HG03103 (cell line): ENCODE measurements around the gene SERPINE2.
A peak's percentile ranks its signal among the peaks of the same experiment; 100 is the strongest.

Experiments used
- ATAC-seq: cut with Tn5 transposase; IDR thresholded peaks from one replicate; pipeline ENCODE4 v1.9.1; 2021; ENCODE audit warnings: low read depth; ENCODE audit not compliant: unreplicated experiment

SERPINE2 gene

GRCh38 chr2:224039080-224039769 is at the start of gene SERPINE2:
SERPINE2 (minus strand) TSS chr2:224039286; CDS start chr2:224001900, 37,386 bp downstream.
- peak; percentile 46 for ATAC-seq

GRCh38 chr2:224086226-224086914 is 47.3 kb upstream of the SERPINE2 start:
- ATAC-seq: no peak

- ATAC-seq: no peak
Observed at GRCh38 chr2:224085811-224086210, 46.7 kb upstream of the SERPINE2 start.

- no peak for ATAC-seq
Observed at GRCh38 chr2:224085246-224085645, 46.2 kb upstream of the SERPINE2 start.

GRCh38 chr2:224084266-224084892 is 45.3 kb upstream of the SERPINE2 start:
- no peak for ATAC-seq

GRCh38 chr2:224083638-224084037 is 44.6 kb upstream of the SERPINE2 start:
- no peak for ATAC-seq

- ATAC-seq: no peak
Observed at GRCh38 chr2:224078656-224079055, 39.6 kb upstream of the SERPINE2 start.

GRCh38 chr2:224077773-224078507 is 38.9 kb upstream of the SERPINE2 start:
- ATAC-seq: no peak

GRCh38 chr2:224075588-224075987 is 36.5 kb upstream of the SERPINE2 start:
- no peak for ATAC-seq

GRCh38 chr2:224073676-224074075 is 34.6 kb upstream of the SERPINE2 start:
- no peak for ATAC-seq

GRCh38 chr2:224072541-224073188 is 33.6 kb upstream of the SERPINE2 start:
- no peak for ATAC-seq

GRCh38 chr2:224069172-224069571 is 30.1 kb upstream of the SERPINE2 start:
- ATAC-seq: no peak

- no peak for ATAC-seq
Observed at GRCh38 chr2:224063298-224063648, 24.2 kb upstream of the SERPINE2 start.

GRCh38 chr2:224062481-224063297 is 23.6 kb upstream of the SERPINE2 start:
- no peak for ATAC-seq

GRCh38 chr2:224060783-224061482 is 21.8 kb upstream of the SERPINE2 start:
- no peak for ATAC-seq

- no peak for ATAC-seq
Observed at GRCh38 chr2:224059178-224059577, 20.1 kb upstream of the SERPINE2 start.

- ATAC-seq: no peak
Observed at GRCh38 chr2:224058048-224058775, 19.1 kb upstream of the SERPINE2 start.

- no peak for ATAC-seq
Observed at GRCh38 chr2:224056889-224057288, 17.8 kb upstream of the SERPINE2 start.
